Right kidney (tissue), 1 donor: ENCODE results near the gene SHISA7.

Source experiments
- DNase-seq: peaks from one replicate; pipeline ENCODE4 v3.0.0-alpha.2; 2016

Gene SHISA7

GRCh38 chr19:55387736-55388497, 55.2 kb downstream of the SHISA7 start:
- no peak for DNase-seq

- no peak for DNase-seq
Observed at GRCh38 chr19:55386493-55386971, 56.6 kb downstream of the SHISA7 start.

DNA sequence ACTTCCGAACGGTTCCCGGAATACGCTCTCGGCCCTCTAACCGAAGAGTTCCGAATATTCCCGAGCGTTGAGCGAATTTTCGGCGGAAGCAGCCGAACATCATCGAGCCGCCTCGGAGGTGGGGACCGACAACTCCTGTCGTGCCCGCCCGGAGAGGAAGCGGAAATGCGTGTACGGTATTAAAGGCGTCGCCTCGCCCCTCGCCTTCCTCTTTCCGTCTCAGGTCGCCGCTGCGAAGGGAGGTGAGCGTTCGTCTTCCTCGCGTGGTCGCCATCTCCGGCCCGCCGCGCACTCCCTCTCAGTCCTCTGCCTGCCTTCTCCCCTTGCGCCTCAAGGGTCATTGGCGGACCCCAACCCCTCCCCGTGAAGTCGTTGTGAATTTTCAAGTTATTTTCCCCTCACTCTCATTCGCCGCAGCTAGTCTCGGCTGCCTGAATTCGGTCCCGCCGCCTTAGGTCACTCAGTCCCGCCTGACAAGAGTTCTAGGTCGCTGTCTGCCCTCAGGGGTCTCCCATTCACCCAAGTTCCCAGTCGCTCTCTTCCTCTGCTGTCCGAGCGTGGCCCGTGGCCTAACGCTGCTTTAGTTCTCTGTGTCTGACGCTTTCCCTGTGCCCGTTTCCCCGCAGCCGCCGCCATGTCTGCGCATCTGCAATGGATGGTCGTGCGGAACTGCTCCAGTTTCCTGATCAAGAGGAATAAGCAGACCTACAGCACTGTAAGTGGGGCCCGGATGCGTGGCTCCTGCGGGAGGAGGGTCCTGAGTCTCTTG, 57.2 kb downstream of the SHISA7 start, which contains the start of gene RPL28:
Gene RPL28, plus strand, starts transcription at position 209 of the 769 bp plus-strand sequence. Its CDS starts 426 bp downstream, at position 635.
- no peak for DNase-seq

- DNase-seq = peak; percentile 99
Observed at GRCh38 chr19:55384920-55385723, 58.0 kb downstream of the SHISA7 start.

DNA sequence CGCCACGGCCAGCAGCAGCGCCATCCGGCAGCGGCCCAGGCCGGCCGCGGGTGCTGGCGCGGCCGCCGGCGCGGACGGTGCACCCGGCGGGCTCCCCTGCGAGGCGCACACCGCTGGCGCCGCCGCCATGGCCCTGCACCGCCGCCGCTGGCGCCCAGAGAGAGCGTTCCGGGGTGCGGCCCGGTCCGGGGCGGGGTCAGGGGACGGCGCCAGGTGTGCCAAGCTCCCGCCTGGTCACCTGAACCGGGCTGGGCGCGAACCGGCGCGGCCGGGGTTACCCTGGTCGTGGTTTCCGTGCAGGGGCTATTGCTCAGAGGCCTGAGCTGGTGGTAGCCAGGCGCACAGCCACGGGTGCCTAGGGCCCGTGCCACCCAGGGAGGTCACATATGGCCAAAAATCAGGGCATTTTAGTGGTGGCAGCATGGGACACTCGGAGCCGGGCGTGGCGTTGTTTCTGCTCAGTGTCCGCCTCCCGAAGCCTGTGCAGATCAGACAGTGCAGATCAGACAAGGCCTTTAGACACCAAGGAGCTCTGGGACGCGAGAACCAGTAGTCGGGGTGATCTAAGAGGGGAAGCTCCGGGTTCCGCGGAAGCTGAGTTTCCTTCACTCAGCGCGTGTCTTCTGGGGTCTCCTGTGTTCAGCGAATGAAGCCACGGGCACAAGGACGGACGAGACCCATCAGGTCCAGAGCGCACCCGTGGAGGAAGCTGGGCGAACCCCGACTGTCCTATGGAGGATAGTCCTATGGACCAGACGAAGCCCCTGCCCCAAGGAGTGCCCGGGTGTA, 58.8 kb downstream of the SHISA7 start, which contains the start of gene TMEM238:
Gene TMEM238, minus strand, starts transcription at position 162 of the 789 bp plus-strand sequence. Its CDS starts 33 bp downstream, at position 129.
- DNase-seq = peak; percentile 72

DNA sequence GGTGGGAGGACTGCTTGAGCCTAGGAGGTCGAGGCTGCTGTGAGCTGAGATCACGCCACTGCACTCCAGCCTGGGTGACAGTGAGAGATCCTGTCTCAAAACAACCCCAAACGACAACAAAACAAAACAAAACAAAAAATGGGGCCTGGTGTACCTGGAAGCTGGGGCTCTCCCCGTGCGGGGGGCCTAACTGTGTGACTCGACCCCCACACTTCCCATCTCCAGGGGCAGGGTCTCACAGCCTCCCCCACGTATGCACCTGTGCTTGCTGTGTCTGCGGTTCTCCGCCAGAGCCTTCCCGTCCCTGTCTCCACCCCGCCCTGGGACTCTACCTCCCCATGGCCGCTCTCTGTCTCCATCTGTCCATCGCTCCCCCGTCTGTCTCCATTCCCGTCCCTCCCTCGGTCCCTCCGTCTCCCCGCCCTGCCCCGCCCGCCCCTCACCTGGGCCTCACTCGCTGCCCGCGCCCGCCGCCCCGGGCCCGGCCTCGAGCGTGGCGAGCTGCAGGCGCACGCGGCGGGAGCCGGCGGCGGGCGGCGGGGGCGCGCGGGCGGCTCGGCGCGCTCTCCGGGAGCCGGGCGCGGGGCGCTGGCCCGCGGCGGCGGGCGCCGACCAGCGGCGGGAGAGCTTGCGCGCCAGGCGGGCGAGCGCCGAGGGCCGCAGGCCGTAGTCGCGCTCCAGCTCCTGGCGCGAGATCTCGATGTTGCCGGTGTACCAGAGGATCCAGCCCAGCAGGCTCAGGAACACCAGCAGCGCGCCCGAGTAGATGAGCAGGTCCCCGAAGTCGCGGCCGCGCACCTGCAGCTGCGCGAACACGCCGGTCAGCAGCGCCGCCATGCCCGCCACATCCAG, 59.6 kb downstream of the SHISA7 start:
- DNase-seq = peak; percentile 82

DNA sequence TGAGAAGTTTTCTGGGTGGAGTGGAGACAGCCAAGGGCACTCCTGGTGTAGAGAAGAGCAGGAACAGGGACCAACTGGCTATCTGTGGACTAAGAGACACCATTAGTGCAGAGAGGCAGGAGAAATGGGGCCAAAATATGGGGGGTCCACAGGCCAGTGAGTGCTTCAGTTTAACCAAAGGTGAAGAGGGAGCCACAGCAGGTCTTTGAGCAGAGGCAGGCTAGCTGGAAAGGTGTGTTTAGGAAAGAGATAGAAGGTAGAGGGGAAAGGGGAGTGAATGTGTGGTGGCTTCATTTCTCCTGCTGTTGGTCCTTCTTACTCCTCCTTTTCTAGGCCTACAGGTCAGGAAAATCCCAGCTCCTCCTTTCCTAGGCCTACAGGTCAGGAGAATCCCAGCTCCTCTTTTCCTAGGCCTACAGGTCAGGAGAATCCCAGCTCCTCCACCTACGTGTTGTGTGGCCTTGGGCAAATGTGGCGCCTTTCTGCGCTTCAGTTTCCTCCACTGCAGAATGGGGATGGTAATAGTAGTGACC, 60.5 kb downstream of the SHISA7 start:
- no peak for DNase-seq

DNA sequence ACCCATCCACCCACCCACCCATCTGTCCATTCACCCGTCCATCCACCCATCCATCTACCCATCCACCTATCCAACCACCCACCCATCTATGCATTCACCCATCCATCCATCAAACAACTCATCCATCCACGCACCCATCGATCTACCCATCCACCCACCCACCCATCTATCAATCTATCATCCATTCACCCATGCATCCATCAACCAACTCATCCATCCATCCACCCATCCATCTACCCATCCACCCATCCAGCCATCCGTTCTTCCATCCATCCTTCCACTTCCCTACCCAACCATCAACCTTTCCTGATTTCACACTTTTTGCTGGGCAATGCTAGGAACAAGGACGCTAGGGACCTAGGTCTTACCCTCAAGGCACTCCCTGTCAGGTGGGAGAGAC, 61.1 kb downstream of the SHISA7 start:
- no peak for DNase-seq

DNA sequence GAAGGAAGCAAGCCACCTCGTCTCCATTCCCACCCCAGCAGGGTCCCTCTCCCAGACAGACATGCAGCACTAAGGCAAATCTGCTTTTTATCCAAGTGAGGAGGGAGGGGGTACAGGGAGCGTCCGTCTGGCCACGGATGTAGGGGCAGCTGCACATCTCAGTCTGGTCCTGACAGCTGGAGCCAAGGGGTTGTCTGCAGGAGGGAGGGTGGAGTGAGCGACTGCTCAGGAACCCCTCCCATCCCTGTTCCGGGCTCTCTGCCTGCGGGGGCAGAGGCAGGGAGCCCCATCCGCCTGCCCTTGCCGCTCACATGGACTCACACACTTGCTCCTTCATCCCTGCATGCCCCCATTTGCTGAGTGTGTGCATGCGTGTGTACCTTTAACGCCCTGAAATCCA, 63.9 kb downstream of the SHISA7 start:
- DNase-seq = no peak
